ENCODE measurements around the gene SAMD5.

SAMD5 gene

DNA sequence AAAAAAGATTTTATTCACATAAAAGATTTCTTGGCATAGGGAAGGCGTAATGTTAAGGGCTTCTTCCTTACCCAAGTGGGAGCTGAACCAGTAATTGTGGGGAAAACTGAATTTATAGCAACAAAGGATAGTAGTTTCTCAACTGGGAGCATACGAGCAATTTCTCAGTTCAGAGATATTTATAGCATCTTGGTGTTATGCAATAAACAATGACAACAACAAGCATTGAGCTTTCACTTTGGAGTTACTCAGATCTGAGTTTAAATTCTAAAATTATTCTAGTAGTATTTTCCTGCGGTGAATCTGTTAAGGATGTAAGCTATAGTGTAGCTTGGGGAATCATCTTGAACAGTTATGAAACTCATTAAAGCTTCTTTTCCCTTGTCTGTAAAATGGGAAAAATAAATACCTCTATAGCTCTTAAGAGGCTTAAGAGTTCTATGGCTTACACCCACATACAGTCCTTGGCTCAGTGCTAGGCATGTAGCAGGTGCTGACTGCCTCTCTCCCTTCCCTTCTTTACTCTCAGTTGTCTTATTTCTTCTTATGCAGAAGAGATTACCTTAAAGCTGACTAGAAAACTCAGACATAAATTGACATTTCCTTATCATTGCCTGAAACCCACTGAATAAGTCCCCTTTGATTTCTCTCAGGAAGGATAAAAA, 58.8 kb downstream of the SAMD5 start:
- no peak for DNase-seq

DNA sequence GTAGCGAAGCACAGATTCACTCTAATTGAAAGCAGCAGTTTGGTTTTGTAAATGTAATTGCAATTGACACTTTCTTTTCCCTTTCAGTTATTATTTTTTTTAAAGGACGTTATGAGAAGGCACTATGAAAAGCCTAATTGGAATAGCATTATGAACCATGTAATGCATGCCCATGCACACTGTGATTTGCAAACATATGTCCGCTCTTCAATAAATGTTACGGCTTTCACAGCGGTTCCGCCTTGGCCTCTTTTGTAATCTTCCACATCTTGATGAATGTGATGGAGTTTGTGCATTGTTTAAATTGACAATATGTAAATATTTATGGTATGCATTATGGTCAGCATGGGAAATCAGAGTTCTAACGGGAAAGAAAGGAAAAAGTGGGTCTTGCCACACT, 61.3 kb downstream of the SAMD5 start:
- DNase-seq = no peak

DNA sequence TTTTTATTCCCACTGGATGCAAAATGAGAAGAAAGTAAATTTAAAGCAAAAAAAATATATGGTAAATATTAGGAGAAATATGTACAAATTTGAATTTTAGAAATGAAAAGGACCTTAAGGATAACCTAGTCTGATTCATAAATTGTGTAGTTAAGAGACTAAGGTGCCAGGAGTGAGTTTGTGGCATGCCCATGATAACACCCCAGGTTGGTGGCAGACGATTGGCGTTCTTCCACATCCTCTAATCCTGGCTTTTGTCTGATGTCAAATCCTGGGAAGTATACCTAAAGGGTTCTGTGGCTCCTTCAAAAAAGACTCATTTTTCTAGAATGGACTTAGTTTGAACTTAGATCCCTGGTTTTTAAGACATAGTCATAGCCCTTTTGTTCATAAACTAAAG, 62.2 kb downstream of the SAMD5 start:
- DNase-seq = no peak

DNA sequence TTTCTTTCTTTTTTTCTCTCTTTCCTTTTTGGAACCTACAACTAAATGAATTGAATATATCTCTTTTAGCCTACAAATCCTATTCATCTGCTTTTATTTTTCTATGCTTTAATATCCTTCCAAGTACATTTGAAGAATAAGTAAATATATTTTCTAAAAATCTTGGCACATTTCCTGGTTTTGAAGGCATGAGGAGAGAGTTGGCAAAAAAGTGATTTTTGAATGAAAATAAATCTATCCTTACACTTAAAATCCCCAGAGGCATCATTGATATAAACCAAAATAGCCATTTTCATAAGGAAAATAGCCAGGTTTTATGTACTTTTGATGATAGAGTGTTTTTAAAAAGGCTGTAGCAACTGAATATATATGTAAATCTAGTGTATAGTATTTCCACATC, 69.0 kb downstream of the SAMD5 start:
- no peak for DNase-seq

DNA sequence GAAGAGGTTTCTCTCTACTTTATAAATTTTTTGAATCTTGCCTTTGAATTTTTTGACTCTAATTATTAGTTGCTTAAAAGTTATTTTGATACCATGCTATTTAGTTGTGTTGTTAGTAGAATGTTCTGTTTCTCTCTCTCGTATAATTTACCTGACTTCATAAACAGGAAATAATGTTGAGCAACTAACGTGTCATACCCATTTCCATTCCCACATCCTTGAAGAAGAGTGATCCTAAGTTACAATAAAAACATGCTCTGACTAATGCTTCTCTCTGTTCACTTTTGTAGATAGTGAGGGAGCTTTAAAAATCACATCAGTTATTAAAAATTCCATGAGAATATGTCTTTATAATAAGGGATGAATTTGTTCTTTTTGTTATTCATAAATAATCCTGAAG, 69.7 kb downstream of the SAMD5 start:
- no peak for DNase-seq

DNA sequence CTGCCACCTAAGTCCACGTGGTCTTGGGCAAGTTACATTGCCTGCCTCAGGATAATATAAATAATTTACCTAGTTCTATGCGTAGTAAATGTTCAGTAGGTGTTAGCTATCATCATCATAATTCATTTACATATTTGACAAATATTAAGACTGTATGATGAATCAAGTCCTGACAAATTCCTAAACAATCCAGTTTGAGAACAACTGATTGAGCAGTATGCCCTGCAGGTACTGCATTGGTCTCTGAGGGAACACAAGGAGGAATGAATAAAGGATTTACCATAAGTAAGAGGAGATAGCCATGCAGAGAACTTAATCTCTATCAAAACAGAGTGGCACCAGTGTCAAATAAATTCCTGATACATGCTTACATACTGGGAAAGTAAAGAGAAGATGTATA, 70.4 kb downstream of the SAMD5 start:
- DNase-seq = no peak

DNA sequence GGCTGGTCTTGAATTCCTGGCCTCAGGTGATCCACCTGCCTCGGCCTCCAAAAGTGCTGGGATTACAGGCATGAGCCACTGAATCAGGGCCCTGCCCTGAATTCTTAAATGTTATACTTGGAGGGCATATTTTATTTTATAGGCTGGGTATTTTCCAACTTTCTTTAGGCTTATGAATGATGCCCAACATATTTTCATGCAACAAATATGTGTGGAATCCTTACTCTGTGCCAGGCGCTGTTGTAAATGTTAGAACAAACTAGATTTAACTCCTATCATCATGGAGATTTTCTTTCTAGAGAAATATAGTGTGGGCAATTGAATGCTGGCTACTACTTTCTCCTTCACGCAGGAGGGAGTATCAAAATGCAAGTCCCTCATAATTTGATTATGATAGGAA, 71.2 kb downstream of the SAMD5 start:
- DNase-seq = no peak

DNA sequence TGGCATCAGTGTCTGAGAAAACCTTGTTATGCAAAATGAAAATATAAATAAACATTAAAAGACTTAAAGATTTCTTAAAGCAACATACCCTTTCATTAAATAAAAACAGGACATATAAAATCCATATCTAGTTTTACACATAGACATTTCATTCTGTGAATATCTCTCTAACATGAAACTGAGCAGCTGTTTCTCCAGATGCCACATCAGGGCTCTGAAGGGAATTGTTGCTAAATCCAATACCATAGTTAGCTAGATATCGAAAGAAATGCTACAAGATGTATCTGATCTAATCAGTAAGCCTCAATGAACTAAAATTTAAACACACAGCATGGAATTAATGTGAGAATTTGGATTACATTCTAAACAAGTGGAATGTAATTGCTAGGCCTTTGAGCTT, 74.5 kb downstream of the SAMD5 start:
- no peak for DNase-seq

DNA sequence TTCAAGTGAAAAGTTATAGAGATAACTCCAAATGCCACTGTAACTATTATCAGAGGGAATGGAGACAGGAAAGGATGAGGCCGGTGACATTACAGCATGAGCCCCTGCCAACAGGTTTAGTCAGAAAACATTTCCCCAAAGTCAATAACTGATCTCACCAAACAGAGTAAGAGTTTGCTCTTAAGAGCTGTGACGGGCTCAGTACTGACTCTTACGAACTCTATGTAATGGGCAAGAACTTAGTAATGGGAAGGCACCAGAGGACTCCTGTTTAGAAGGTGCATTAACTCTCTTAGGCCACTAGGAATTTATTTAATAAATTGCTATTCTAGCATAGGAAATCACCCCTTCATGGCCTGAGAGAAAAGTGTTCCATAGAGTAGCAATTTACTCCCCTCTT, 76.8 kb downstream of the SAMD5 start:
- DNase-seq = no peak

DNA sequence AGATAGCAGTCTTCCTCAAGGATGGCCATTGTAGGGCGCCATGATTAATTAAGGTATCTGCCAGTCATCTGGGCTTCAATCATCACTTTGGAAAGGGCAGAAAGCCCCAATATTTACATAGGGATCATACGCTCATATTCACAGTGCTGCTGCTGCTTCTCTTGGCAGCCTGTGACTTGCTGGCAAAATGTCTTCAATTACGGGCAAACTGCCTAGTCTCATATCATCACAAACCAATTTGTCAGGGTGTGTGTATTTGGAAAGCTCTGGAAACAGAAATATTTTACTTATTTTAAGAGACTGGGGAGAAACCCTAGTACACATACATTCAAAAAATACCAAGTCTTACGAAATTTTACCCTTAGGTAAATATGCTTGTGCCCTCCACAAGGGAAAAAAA, 77.6 kb downstream of the SAMD5 start:
- peak; percentile 11 for DNase-seq

DNA sequence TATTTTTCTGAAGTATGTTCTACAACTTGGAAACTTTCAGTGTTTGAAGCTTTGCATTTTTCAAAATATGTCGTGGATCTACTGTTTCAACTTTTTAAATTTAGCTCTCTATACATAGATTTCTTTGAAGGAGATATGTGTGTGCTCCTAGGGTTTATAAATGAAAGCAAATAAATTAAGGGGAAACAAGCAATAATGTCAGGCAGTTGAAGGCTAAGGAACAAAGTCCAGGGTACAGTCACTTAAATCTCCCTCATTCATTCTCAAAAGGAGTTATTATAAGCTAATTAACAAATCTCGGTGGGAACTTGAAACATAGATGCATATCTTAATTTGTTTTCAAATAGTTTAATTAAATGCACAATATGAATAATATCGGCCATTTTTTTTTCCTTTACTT, 79.4 kb downstream of the SAMD5 start:
- no peak for DNase-seq

DNA sequence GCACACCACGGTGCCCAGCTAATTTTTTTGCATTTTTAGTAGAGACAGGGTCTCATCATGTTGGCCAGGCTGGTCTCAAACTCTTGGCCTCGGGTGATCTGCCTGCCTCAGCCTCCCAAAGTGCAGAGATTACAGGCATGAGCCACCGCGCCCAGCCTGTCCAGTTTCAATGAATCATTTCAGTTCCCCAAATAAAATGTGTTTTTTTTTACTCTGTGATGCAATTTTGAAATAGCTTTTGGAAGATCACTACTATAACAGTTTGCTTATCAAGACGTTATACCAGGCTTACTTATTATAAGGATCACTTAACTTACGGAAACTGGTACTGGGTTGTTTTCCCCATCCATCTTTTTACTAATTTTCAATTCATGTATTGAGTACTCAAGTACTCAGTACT, 80.0 kb downstream of the SAMD5 start:
- DNase-seq = no peak

DNA sequence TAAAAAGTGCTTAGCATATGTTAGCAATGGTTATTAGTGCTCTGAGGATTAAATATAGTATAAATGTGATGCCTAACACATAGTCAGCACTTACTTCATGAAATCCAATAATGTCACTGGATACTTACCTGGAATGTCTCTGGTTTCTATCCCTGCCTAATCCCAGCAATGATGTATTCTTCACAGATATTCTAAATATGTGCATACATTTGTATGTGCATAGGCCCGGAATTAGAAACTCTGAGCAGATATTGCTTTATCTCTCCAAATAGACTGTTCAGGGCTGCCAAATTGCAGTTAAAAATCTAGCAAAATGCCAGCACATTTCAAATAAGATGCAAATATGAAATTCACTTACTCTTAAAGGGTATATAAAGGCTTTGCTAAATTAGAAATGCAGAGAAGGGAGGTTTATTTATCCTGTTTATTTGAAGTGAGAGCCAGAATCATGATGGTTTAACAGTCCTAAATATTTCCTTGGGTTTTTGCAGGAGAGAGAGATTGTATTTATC, 81.3 kb downstream of the SAMD5 start:
- DNase-seq = no peak

DNA sequence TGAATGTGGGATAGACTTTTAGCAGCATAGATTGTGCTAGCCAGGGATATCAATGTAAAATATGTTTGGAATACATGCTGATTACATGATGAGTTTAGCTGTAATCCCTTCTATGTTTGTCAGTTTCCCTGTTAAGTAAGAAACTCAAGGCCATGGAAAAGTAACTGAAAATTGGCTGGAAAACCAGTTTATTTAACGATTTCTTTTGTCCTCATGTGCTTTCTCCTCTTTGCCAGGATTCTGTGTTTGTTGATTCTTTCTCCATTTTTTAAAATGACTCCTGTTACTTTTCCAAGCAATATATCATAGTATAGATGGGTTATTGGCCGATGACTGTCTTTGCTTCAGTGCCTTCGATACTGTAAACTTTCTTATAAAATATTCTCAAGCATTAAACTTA, 87.5 kb downstream of the SAMD5 start:
- DNase-seq = no peak

DNA sequence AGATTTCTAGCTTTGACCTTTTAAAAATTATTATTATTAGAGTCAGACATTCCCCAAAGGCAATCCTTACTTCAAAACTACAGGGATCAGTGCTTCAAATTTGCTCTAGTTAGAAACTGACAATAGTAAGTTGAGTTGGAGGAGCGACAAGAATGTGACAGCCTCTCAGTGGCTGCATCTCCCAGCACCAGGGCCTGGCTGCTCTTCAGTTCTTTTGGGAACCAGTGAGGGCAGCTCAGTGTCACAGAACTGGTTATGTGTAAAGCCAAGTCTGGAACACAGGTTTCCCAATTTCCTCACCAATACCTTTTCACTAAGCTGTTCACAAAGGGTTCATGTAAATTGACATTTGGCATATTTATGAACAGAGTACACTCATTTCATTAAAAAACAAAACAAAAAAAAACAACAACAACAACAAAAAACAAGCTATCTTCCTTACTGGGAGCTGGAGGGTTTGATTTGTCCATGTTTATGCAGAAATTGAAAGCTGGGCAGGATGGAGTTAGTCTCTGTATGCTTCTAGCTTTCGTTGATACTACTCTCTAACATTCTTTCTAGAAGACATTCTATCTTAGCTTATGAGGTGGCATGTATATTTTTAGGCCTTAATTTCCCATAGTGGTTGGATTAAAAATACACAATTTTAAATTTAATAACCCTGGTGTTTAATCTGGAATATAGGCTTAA, 95.0 kb downstream of the SAMD5 start:
- DNase-seq = no peak

DNA sequence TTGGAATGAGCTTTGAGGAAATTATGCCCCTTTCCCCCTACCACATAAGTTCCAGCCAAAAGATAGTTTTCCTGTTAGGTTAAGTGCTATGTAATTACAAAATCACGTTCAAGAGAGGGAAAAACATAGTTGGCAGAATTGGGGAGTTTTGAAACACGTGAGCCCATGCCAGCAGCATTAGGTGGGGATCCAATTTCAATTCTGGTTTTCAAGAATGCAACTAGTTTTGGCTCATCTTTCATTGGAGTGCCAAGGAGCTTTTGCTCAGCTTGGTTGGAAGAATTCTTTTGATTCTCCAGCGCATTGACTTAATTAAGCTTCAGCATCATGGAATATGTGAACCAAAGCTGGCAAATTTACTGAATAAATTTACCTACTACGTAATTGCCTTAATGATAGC, 95.9 kb downstream of the SAMD5 start:
- peak; percentile 33 for DNase-seq

DNA sequence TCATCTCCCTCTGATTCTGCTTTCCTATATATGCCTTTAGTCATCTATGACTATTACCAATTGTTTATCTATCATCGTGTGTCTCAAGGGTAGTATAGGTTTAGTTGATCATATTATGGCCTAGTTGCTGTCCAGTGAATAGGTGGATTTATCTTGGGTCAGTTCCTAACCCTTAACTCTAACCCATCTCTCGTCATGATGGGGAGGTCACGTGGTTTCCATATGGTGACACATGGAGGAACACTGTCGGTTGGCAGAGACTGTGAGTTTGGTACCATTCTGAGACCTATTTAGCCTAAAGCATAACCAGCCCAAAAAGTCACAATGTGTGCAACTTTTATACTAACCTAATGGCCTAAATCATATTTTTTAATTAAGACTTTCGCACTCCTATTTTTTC, 103.5 kb downstream of the SAMD5 start:
- no peak for DNase-seq

DNA sequence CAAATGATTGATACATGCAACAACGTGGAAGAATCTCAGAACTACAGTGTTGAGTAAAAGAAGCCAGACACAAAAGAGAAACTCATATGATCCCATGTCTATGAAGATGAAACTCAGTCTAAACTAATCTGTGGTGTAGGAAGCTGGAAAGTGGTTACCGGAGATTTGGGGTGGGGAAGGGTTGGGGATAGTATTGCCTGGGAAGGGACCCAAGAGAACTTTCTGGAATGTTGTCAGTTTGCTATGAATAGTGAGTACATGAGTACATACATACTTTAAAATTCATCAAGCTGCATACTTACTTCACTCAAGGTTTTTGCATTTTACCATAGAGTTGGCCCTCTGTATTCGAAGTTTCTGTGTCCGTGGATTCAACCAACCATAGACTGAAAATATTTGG, 106.0 kb downstream of the SAMD5 start:
- no peak for DNase-seq

DNA sequence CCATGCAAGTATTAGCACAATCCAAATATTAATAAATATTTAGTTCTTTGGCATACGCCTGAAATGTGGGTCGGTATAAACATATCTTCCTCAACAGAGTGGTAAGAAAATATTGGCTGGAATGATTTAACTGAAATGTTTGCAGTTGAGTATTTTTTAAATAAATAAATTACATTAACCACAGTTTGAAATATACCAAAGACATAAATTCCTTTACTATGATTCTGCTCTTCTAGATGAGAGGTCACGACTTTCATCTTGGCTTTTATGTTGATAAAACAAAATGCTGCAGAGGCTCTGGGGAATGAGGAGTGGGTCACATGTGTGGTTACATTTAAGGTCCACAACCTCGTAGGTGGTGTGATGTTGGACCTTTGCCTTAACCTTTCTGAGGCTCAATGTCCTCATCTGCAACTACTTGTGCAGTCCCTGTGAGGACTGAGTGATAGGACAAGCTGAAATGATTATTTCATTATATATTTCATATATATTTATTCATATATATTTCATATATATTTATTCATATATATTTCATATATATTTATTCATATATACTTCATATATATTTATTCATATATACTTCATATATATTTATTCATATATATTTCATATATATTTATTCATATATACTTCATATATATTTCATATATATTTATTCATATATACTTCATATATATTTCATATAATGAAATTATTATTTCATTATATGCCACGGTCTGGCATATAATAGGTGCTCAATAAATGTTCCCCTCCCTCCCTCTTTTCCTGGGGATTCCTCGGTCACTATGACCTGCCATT, 107.4 kb downstream of the SAMD5 start:
- DNase-seq = no peak

DNA sequence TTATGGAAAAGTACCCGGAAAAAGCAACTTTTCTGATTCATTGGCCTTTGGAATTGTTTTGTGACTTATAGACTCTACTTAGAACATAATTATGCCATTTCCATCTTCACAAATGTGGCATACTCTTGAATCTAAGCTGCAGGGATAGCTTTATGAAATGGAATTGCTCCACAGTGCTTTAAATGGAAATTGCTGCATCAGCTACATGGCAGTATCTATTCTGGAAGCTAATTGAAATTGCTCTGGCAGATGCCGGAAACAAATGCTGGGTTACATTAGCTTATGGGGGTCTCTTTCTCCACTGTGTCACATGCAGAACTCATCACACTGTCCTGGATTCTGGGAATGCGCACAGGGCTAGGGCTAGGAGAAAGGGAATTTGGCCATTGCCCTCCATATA, 108.9 kb downstream of the SAMD5 start:
- no peak for DNase-seq

DNA sequence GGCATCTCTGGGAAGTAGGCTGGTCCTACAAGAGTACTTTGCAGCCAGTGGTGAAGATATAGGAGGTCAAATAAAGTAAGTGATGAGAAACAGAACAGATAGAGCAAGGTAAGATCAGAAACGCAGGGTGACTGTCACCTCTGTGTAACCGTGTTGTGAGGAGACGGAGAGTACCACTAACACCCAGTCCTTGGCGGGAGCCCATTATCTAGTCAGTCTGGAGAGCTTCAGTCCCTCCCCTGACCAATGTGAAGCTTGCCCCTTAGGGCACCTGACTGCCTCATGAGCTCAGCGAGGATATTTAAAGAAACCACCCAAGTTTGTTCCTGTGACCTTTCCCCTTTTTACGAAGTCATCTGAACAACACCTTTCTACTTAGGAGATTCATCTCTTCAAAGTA, 110.0 kb downstream of the SAMD5 start:
- DNase-seq = no peak

DNA sequence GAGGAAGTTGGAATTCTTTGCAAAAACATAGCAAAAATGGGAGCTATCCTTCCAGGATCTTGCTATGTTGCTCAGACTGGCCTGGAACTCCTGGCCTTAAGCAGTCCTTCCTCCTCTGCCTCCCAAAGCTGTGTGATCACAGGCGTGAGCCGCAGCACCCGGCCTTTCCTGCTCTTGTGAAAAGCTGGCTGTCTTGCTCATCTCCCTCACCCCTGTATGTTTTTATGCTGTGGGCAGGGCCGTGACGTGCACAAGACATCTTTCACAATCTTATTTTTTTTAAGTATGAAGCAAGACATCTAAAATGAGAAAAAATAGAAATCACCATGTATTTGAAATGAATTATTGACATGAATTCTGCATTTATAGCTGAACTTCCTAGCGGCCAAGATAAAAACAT, 110.4 kb downstream of the SAMD5 start:
- no peak for DNase-seq
